ENCODE measurements around the gene LSS. TPM values are rescaled to one million over a fixed set of nuclear protein-coding genes. Genes with fewer than 3 reads are reported as not detected.

LSS gene
- total RNA-seq, 3 donors from 2014 or later (not counting 1 experiment from before 2014, with no cell fraction given) = 59.9 to 82.2 (median 62.7) TPM

GRCh38 chr21:46219591-46220239 lies 8.9 kb downstream of the LSS start:
- no peaks in the 10 kb centered on the region for H3K27me3 Mint-ChIP-seq (ENCODE audit: low read depth in 2 of 2)
- Histone ChIP-seq H3K4me3 (ENCODE audit: low read length) (no peak overlapping the region), H3K9me3 (ENCODE audit: control insufficient read depth, insufficient read depth, low read length) (no peaks in the 10 kb centered on the region), H3K27me3 (ENCODE audit: control insufficient read depth, insufficient read depth, low read length) (no peaks in the 10 kb centered on the region), H3K4me1 (ENCODE audit: control insufficient read depth, insufficient read depth, low read length) (no peaks in the 10 kb centered on the region), H3K36me3 (ENCODE audit: control insufficient read depth, insufficient read depth, low read length) (peaks cover 8% of the 10 kb centered on the region), H3K27ac (ENCODE audit: low read length) (no peak overlapping the region)
- no peak for TF ChIP-seq CTCF (IDR thresholded peaks at IDR 0.05)
- ATAC-seq (no peak), DNase-seq (no peak)
- intact Hi-C loops (cut with micrococcal nuclease) = no loop called here
- H3K36me3 Mint-ChIP-seq = no peaks in the 10 kb centered on the region
- H3K4me1 Mint-ChIP-seq = peaks cover 0 to 15% of the 10 kb centered on the region in 2 donors
- no peak overlapping the region for H3K27ac Mint-ChIP-seq
- no peaks in the 10 kb centered on the region for H3K9me3 Mint-ChIP-seq
- no peak overlapping the region for H3K4me3 Mint-ChIP-seq
- WGBS (ENCODE audit: insufficient coverage) = 87% methylated on average over 13 of the region's 13 CpGs

GRCh38 chr21:46218906-46219590 lies 9.5 kb downstream of the LSS start:
- Histone ChIP-seq H3K9me3 (ENCODE audit: control insufficient read depth, insufficient read depth, low read length) (no peaks in the 10 kb centered on the region), H3K36me3 (ENCODE audit: control insufficient read depth, insufficient read depth, low read length) (peaks cover 8% of the 10 kb centered on the region), H3K4me1 (ENCODE audit: control insufficient read depth, insufficient read depth, low read length) (no peaks in the 10 kb centered on the region), H3K27ac (ENCODE audit: low read length) (no peak overlapping the region), H3K4me3 (ENCODE audit: low read length) (no peak overlapping the region), H3K27me3 (ENCODE audit: control insufficient read depth, insufficient read depth, low read length) (no peaks in the 10 kb centered on the region)
- Mint-ChIP-seq H3K27ac (no peak overlapping the region), H3K4me1 (peaks cover 0 to 15% of the 10 kb centered on the region in 2 donors), H3K27me3 (ENCODE audit: low read depth in 2 of 2) (no peaks in the 10 kb centered on the region), H3K4me3 (no peak overlapping the region), H3K36me3 (no peaks in the 10 kb centered on the region), H3K9me3 (no peaks in the 10 kb centered on the region)
- 91% methylated on average over 16 of the region's 16 CpGs for WGBS (ENCODE audit: insufficient coverage)
- ATAC-seq = no peak
- intact Hi-C loops (cut with micrococcal nuclease) = no loop called here
- DNase-seq = no peak
- TF ChIP-seq CTCF (IDR thresholded peaks at IDR 0.05) = no peak

- H3K27ac Mint-ChIP-seq = no peak overlapping the region
- no peaks in the 10 kb centered on the region for H3K36me3 Mint-ChIP-seq
- no peak for TF ChIP-seq CTCF (IDR thresholded peaks at IDR 0.05)
- Histone ChIP-seq H3K4me3 (ENCODE audit: low read length) (no peak overlapping the region), H3K9me3 (ENCODE audit: control insufficient read depth, insufficient read depth, low read length) (no peaks in the 10 kb centered on the region), H3K36me3 (ENCODE audit: control insufficient read depth, insufficient read depth, low read length) (peaks cover 8% of the 10 kb centered on the region), H3K4me1 (ENCODE audit: control insufficient read depth, insufficient read depth, low read length) (no peaks in the 10 kb centered on the region), H3K27ac (ENCODE audit: low read length) (no peak overlapping the region), H3K27me3 (ENCODE audit: control insufficient read depth, insufficient read depth, low read length) (no peaks in the 10 kb centered on the region)
- intact Hi-C loops (cut with micrococcal nuclease) = no loop called here
- H3K4me1 Mint-ChIP-seq = peaks cover 0 to 15% of the 10 kb centered on the region in 2 donors
- H3K4me3 Mint-ChIP-seq = no peak overlapping the region
- 92% methylated on average over 21 of the region's 22 CpGs for WGBS (ENCODE audit: insufficient coverage)
- H3K9me3 Mint-ChIP-seq = no peaks in the 10 kb centered on the region
- ATAC-seq (no peak), DNase-seq (no peak)
- H3K27me3 Mint-ChIP-seq (ENCODE audit: low read depth in 2 of 2) = no peaks in the 10 kb centered on the region
These were observed 10.9 kb downstream of the LSS start for GRCh38 chr21:46217511-46218196.

All from natural killer cell (primary cell).